Left lobe of liver (tissue), 2 donors: ENCODE measurements around the gene IQSEC2. TPM values are rescaled to one million over a fixed set of nuclear protein-coding genes. Genes with fewer than 3 reads are reported as not detected.
A peak's percentile ranks its signal among the peaks of the same experiment; 100 is the strongest.

Source experiments
- ATAC-seq: fragments of 200-7000 bp; cut with Tn5 transposase; one replicate; pipeline ENCODE4 v1.9.1; 2020; ENCODE audit warnings: mild to moderate bottlenecking, moderate library complexity
- DNase-seq: peaks from one replicate; pipeline ENCODE4 v3.0.0-alpha.2; 2020; ENCODE audit warnings: low spot score
- total RNA-seq: library from RNA; stranded (reverse); gene quantifications from one replicate; pipeline ENCODE4 v1.2.1, GENCODE V29; 2021
- donor health status: DM: no; HTN: no; CAD: no; lungs with moderate emphysema.
- donor health status: DM: no; HTN: yes; CAD: no.

The IQSEC2 gene
- total RNA-seq, 1 donor from 2014 or later: 2.5 TPM

DNA sequence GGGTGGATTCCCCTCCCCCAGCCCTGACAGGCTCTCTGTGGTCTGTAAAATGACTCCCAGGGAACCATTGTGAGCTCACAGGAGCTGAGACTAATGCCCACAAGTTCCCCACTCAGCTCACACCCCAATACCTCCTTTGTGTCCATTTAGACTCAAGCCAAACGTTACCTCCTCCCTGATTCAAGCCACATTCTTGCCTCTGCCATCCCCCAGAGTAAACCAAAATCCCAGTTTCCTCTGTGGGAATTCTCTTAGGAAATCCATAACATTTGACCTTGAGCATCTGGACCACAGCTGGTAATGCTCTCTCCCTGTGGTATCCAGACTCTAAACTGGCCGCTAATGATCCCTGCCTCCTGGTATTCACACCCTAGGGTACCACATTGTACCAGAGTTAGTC lies 30.1 kb downstream of the IQSEC2 start:
- no peak for DNase-seq
- ATAC-seq: no peak

DNA sequence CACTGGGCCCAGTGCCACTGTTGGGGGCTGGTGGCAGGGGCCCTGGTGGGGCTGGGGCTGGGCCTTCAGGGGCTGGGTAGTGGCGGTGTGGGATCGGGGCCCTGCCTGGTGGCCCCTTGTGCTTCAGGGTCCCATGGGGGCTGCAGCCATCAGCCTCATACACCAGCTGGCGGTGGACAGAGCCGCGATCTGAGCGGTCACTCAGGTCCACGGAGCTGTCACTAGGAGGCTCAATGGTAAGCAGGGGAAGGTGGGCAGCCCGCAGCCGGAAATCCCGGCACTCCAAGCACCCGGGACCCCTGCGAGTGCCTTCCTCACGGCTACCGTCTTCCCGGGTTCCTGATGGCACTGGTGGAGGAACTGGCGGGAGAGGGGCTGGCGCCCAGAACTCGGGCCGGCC lies 30.8 kb downstream of the IQSEC2 start:
- DNase-seq (no peak), ATAC-seq (no peak)

DNA sequence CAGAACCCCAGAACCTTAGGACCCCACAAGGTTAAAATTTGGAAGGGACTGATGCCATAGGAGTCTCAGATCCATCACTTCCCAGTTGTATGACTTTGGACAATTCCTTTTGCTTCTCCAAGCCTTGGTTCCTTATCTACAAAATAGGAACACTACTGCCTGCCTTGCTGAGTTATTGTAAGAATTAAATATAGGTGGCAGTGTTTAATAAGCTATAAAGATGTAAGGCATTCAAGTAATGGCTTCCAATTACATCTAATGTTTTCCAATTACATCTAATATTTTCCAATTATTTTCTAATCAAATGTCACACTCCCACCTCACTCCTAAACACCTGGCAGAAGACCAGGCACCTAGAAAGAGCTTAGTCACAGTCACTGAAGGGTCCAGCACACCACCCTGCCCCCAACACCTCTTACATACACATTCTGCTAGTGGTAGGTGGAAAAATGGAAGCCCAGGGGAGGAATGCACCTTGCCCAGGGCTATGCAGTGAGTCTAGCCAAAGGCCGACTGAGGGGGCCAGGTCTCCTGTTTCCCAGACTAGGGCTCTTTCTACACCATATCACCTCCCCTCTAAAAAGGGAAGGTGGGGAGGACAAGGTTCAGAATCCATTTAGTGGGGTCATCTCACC lies 31.9 kb downstream of the IQSEC2 start:
- DNase-seq: no peak
- no peak for ATAC-seq

DNA sequence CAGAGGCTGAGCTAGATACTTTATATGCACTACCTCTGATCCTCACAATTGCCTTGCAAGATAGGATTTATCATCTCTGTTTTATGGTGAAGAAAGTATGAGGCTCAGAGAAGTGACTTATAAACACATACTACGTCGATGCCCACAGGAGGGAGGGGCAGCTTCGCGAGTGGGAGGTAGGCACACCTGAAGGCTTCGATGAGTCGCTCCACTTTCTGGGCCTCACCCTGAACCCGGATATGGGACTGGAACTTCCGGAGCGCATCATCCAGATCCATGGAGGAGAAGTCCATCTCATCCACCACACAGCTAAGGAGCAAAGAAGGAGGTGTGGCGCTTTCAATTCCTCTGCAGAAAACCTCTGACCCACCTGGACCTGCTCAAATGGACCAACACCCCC lies 33.5 kb downstream of the IQSEC2 start:
- no peak for DNase-seq
- no peak for ATAC-seq

DNA sequence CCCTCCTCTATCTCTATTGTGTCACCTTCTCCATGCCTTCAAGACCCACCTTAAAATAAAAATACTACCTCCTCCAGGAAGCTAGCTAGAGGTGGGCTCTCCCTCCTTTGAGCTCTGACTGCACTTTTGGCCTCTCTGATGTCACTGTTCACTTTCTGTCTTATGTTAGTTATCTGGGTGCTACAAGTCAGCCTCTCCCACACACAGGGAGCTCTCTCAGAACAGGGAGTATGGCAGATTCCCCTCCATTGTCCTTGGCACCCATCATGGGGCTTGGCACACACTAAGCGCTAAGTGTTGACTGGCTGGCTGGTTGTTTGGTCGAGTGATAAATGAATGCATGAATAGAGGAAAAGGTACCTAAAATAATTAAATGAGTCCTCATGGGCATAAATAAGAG lies 35.2 kb downstream of the IQSEC2 start:
- DNase-seq (no peak), ATAC-seq (no peak)

DNA sequence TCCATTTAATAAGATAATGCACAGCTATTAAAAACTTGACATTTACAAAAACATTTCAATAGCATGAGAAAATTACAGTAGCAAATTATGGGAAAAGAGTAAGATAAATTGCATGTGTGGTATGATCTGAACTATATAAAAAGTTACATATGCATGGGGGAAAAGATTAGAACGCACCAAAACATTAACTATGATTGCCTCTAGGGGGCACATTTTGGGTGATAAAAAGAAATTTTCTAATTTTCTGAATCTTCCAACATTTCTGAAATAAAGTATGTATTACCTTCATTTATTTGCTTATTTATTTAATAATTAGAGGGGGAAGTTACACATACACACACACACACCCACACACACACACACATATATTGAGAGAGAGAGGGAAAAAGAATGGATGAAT lies 36.8 kb downstream of the IQSEC2 start:
- no peak for DNase-seq
- no peak for ATAC-seq

DNA sequence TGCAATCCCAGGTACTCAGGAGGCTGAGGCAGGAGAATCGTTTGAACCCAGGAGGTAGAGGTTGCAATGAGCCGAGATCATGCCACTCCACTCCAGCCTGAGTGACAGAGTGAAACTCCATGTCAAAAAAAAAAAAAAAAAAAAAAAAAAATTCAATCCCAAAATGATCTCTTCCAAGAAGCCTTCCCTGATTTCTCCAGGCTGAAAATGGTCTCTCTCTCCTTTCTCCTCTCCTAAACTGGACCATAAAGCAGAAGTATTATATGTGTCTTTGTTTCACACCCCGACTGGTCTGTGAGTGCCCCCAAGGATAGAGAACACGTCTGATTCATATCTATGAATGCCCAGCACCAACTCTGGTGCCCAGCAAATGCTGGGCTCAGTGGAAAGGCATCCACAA lies 39.1 kb downstream of the IQSEC2 start:
- no peak for ATAC-seq
- no peak for DNase-seq

DNA sequence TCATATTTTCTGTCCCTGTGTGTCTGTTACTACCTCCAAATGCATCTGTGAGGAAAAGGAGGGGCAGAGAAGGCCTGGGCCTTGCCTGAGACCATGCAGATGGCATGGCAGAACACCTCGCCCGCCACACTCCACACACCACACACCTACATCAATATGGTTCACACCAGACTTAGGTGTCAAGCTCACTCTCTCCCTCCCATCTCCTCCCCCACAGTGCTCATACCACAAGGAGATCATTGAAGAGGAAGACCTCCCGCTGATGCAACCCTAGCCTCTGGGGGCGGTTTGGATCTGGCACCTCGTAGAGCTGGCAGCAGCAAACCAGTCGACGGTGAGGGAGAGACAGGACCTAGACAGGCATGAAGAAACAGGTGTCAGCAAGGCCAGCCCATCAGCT lies 39.8 kb downstream of the IQSEC2 start:
- ATAC-seq (no peak), DNase-seq (no peak)

DNA sequence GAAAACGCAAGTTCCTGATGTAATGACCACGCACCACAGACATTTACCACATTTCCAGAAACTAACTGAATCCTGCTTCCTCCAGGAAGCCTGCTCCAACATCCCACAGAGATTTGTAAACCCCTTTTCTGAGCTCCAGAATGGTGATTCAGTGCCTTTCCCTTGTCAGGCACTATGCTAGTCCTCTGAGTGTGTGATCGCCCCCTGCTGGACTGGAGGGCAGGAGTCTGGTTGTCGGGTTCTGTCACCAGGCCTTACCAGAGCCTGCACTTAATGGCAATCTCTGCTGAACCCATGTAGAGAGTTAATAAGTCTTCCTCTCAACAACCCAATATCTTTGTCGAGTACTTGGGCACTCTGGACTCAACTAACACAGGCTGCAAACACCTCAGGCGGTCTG lies 41.9 kb downstream of the IQSEC2 start:
- no peak for ATAC-seq
- no peak for DNase-seq

DNA sequence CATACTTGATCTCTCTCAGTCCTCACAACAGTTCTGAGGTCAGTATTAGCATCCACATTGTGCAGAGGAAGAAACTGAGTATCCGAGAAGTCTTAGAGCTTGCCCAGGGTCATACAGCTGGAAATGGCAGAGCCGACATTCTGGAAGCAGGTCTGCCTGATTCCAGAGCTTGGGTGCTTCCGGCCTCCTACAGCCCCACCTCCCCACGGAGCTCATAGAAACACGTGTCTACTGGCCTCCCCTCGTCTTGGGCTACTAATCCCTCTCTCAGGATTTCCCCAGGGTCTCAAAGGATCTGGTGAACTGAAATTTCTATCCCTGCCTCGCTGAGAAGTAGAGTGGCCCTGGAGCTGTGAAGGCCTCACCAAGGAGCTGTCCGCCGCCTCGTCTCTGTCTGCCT lies 44.3 kb downstream of the IQSEC2 start:
- no peak for DNase-seq
- ATAC-seq: no peak

DNA sequence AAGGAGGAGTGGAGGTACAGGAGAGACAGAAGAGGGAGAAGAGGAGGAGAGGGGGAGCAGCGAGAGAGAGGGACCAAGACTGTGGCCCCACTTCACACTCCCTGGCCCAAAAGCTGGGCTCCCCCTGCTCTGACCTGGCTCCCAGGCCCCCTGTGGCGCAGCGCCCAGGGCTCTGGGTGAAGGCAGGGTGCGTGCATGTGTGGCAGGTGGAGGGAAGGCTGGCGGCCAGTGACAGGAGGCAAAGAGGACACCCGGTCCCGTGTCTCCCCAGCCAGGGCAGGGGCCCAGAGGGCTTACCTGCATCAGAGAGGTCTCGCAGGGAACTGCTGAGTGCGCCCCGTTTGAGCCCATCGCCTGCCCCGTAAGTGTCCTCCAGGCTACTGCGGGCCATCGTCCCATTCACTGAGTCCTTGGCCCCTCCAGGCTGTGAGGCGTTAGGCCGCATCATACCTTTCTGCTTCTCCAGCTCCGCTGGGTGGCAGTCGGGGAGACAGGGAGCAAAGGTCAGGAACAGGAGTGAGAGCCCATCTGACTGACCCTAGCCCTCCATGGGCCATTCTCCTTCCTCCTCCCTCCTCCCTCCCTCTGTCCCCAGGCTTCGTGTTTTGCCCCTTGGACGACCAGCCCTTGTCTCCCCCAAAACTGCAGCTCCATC lies 45.2 kb downstream of the IQSEC2 start:
- DNase-seq (no peak), ATAC-seq (no peak)

DNA sequence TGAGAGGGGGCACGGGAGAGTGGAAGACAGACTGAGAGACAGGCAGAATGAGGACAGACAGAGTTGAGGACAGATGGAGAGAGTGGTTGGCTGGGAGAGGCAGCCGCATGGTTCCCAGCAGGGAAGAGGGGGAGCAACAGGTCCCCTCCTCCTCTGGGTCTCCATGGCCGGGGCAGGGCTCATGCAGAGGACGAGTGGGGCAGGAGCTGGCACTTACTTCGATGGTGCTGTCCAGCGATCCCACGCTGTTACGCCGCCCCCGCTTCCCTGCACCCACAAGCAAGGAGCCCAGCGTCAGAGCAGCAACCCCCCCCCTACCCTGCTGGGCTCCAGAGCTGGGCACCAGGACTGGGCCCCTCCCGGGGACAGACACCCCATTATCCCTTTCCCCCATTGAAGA lies 45.8 kb downstream of the IQSEC2 start:
- no peak for ATAC-seq
- no peak for DNase-seq

DNA sequence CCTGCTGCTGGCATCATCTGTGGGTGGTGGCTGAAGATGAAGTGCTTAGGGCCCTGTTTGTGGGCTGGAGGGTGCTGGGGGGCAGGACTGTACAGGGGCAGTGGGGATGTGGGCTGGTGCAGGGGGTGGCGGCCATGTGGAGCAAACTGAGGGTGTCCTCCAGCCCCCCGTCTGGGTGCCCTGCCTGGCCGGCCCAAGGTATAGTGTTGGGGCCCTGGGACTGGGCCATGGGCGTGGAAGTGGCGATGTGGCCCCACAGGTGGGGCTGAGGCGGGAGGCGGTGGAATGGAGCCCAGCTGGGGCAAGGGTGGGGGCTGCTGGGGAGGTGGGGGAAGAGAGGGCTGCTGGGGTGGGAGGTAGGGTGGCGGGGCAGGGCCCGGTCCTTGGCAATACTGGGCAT lies 46.9 kb downstream of the IQSEC2 start:
- no peak for ATAC-seq
- no peak for DNase-seq

DNA sequence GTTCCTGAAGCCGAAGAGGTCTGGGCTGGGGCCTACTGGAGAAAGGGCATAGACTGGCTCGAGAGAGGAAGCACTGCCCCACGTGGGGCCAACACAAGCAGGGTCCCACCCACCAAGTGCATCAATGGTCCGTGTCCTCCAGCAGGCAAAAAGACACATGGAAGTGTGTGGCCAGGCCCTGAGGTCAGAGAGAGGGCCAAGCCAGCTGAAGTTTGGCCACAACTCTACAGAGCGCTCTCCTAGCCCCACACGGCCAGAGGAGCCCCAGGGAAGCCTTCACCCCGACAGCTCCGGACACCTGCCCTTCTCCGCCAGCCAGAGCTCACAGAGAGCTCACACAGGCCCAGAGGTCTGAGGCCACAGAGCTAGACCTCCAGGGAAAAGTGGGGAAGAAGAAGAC lies 47.8 kb downstream of the IQSEC2 start:
- ATAC-seq (no peak), DNase-seq (no peak)

DNA sequence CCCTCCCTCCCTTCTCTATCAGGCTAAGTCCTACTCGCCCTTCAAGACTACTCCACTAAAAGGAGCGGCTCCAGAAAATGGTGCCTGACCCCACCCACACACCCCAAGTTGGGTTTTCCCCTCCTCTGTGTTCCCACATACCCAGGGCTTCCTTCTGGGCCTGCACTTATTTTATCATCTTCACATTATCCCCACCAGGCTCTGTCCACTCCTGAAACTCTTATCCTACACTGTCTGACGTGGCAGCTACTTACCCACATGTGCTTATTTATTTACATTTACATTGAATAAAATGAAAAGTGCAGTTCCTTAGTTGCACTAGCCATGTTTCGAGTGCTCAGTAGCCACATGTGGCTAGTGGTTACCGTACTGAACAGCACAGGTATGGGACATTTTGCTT lies 51.3 kb downstream of the IQSEC2 start:
- ATAC-seq: no peak
- DNase-seq: no peak

DNA sequence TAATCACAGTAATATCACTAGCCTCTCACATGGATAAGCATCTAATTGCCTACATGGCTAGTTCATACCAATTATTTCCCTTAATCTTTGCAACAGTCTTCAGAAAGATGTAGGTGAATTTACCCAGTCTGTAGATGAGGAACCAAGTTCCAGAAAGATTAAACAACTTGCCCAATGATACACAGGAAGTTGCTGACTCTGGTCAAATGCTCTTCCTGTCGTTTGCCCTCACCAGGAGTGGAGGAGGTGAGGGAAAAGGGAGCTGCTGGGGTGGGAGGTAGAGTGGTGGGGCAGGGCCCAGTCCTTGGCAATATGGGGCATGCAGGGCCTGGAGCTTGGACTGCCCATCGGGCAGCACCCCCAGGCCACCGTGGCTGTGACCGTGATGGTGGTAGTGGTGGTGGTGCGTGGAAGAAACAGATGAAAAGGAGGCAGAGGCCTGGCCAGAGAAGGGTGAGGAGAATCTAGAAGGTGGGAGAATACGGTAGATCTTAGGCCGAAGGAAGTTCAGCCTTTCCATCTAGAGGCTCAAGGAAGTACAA lies 54.1 kb downstream of the IQSEC2 start:
- no peak for DNase-seq
- no peak for ATAC-seq

DNA sequence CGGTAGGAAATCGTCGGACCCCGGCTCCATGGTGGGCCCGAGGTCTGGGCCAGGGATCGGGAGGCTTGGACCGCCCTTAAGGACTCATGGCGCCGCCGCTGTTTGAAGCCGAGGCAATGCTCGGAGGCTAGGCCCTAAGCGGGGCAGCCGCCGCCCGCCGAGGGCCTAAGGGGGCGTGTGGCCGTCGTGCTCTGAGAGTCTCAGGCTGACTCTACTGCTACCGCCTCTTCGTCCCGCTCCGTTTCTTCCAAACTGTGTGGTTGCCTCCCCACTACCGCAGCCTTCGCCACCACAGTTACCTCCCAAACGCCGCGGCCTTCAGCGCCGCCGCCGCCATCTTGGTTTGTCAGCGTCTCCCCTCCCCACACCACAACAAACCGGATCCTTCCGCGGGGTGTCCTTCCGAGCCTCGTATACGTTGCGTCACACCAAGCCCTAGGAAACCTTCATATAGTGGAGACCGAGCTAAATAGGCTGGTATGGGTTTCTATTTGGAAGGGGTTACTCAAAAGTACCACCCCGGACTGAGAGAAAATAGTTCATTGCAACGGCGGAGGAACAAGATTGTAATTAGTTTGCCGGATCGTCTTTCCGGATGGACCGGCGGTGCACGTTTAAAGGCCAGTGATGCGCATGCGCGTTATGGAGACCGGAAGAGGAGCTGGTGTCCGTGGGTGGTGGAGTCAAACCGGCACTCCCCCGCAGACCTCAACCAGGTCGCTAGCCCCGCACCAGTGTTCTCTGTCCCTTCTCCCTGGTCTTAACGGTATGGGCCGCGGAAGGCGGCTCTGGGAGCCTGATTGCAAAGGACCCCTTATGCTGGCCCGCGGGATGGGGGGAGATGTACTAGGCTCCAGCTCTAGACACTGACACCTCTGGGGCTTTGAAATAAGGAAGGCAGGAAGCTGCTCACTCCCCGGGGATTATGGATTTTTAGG lies 56.3 kb downstream of the IQSEC2 start, which contains the start of gene KDM5C:
TSS of gene KDM5C (minus strand) at position 348 of the 938 bp plus-strand sequence. CDS start at position 30, 318 bp downstream.
- ATAC-seq (peak; percentile 93), DNase-seq (peak; percentile 88)

DNA sequence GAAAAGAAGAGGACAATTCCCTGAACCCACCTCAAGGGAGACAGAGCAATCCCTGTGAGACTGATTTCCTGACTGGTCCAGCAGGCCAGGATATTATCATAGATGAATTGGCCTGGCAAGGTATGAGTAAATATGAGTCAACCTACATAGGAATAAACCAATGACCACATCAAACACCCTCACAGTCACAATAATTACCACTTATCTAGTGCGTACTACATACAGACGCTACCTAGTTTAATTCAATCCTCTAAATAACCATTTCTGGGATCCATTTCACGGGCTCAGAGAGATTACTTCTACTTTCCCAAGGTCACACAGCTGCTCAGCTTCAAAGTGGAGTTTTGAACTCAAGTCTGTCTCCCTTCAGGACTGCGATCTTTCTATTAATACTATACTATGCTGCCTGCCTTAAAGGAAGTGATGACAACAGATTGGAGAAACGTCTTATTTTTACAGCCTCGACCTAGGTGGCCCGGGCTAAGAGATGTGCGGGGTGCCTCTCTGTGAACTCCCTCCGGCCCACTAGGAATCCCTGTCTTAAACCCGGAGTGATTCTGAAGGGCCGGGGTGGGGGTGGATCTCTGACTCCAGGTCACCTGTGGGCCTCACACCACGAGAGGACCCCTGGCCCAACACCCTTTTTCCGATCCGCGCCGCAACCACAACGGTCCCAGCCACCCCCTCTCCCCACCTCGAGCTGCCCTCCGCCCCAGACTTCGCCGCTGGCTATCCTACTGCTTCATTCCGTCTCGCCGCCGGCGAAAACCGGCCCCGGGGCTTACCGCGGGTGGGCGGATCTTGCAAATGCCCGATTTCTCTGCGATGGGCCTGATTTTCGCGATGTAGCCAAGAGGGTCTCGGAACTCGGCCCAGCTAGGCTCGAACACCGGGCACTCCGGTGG lies 57.2 kb downstream of the IQSEC2 start:
- ATAC-seq (no peak), DNase-seq (peak; percentile 41)

DNA sequence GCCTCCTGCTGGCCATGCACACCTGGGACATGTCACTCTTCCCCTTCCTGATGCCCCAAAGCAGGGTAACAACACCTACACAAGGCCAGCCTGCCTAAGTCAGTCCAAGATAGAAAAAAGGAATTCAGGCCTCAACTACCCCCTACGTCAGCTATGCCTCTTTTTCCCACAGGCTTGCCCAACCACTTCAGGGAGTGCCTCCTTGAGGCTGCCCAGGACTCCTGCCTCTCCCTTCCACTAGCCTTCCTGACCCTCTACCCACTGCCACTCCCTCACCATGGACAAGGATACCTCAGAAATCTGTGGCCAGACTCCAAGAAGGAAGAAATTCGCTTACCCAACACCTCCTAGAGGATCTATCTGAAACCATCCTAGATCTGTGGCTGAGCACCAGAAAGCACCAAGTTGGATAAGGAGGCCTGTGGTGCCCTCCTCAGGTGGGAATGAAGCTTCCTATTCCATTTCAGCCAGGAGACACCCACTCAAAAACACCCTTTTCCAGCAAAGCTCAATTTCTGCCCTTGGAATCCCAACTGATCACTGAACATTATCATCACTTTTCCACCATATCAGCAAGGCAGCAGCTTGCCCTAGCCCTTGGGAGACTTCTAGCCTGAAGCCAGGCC lies 58.2 kb downstream of the IQSEC2 start:
- ATAC-seq (no peak), DNase-seq (no peak)
